Measurements from ENCODE around the gene CEMIP2.

CEMIP2 gene

GRCh38 chr9:71772726-71773125 is 4.4 kb upstream of the CEMIP2 start:
- DNase-seq (ENCODE audit: insufficient read length, low spot score) (no peak), FAIRE-seq (no peak)

- DNase-seq (ENCODE audit: insufficient read length, low spot score) (no peak), FAIRE-seq (no peak)
These were observed 1.9 kb upstream of the CEMIP2 start for GRCh38 chr9:71770170-71770569.

- FAIRE-seq = peak; percentile 82
- DNase-seq (ENCODE audit: insufficient read length, low spot score) = no peak
These were observed 1.2 kb upstream of the CEMIP2 start for GRCh38 chr9:71769175-71770161.

- no peak for DNase-seq (ENCODE audit: insufficient read length, low spot score)
- peak; percentile 35 for FAIRE-seq
These were observed 464 bp downstream of the CEMIP2 start for GRCh38 chr9:71767776-71768321.

GRCh38 chr9:71767163-71767775 is 1.0 kb downstream of the CEMIP2 start:
- FAIRE-seq (no peak), DNase-seq (ENCODE audit: insufficient read length, low spot score) (no peak)

GRCh38 chr9:71766663-71767062 is 1.6 kb downstream of the CEMIP2 start:
- peak; percentile 82 for FAIRE-seq
- no peak for DNase-seq (ENCODE audit: insufficient read length, low spot score)

GRCh38 chr9:71765693-71766092 is 2.6 kb downstream of the CEMIP2 start:
- no peak for DNase-seq (ENCODE audit: insufficient read length, low spot score)
- no peak for FAIRE-seq

- no peak for DNase-seq (ENCODE audit: insufficient read length, low spot score)
- no peak for FAIRE-seq
These were observed 3.4 kb downstream of the CEMIP2 start for GRCh38 chr9:71764891-71765290.

- FAIRE-seq = no peak
- DNase-seq (ENCODE audit: insufficient read length, low spot score) = no peak
These were observed 3.9 kb downstream of the CEMIP2 start for GRCh38 chr9:71764463-71764862.

GRCh38 chr9:71763832-71764231 is 4.5 kb downstream of the CEMIP2 start:
- FAIRE-seq (peak; percentile 8), DNase-seq (ENCODE audit: insufficient read length, low spot score) (no peak)

- no peak for DNase-seq (ENCODE audit: insufficient read length, low spot score)
- FAIRE-seq = no peak
These were observed 5.2 kb downstream of the CEMIP2 start for GRCh38 chr9:71762900-71763653.

GRCh38 chr9:71761938-71762353 is 6.4 kb downstream of the CEMIP2 start:
- DNase-seq (ENCODE audit: insufficient read length, low spot score) = no peak
- no peak for FAIRE-seq

- no peak for FAIRE-seq
These were observed 7.4 kb downstream of the CEMIP2 start for GRCh38 chr9:71760901-71761300.

GRCh38 chr9:71758785-71759184 is 9.5 kb downstream of the CEMIP2 start:
- FAIRE-seq = no peak
- DNase-seq (ENCODE audit: insufficient read length, low spot score) = no peak

More at GRCh38 chr9:71760901-71761300, 7.4 kb downstream of the CEMIP2 start:
- DNase-seq (ENCODE audit: insufficient read length, low spot score) = no peak

GRCh38 chr9:71758277-71758676 is 10.0 kb downstream of the CEMIP2 start:
- FAIRE-seq = peak; percentile 18
- no peak for DNase-seq (ENCODE audit: insufficient read length, low spot score)

GRCh38 chr9:71756753-71757152 is 11.6 kb downstream of the CEMIP2 start:
- no peak for FAIRE-seq
- no peak for DNase-seq (ENCODE audit: insufficient read length, low spot score)

- FAIRE-seq (no peak), DNase-seq (ENCODE audit: insufficient read length, low spot score) (no peak)
These were observed 12.4 kb downstream of the CEMIP2 start for GRCh38 chr9:71755869-71756268.

GRCh38 chr9:71755230-71755629 is 13.1 kb downstream of the CEMIP2 start:
- FAIRE-seq = no peak
- no peak for DNase-seq (ENCODE audit: insufficient read length, low spot score)

- no peak for DNase-seq (ENCODE audit: insufficient read length, low spot score)
- FAIRE-seq = peak; percentile 59
These were observed 14.2 kb downstream of the CEMIP2 start for GRCh38 chr9:71754151-71754550.

GRCh38 chr9:71752928-71753327 is 15.4 kb downstream of the CEMIP2 start:
- FAIRE-seq (no peak), DNase-seq (ENCODE audit: insufficient read length, low spot score) (no peak)

GRCh38 chr9:71752352-71752751 is 16.0 kb downstream of the CEMIP2 start:
- FAIRE-seq (no peak), DNase-seq (ENCODE audit: insufficient read length, low spot score) (no peak)
